Activated CD4-positive, CD25-positive, alpha-beta regulatory T cell (primary cell): ENCODE data around the gene LGALS3BP.

ENCODE experiments used
- DNase-seq, 4 experiments: peaks; one replicate each; lab custom pipeline; 2025; lab: John Stamatoyannopoulos, UW

LGALS3BP gene

DNA sequence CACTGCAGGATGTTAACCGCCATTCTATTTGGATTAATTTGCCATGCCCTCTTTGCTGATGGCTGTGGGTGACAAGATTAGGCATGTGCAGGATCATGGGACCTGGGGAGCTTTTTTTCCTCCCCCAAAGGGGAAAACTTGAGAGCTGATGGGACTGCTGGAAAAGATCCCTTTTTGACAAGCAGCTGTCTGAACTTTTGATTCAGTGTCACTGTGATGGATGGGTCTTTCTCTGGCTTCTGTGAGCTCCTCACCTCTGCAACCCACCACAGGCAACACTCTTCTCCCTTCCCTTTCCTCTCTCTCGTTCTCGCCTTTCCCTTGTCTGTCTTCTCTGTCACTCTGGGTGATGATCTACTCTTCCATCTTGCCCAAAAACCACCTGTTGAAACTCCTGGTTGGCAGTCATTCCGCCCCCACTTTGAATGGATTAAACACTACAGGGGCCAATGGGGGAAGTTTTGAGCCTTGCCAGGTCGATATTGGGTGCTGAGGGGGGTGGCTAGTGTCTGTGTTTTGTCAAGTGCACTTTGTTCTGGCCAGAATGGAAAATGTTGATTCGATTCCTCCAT is 32.9 kb upstream of the LGALS3BP start:
- no peak for DNase-seq

DNA sequence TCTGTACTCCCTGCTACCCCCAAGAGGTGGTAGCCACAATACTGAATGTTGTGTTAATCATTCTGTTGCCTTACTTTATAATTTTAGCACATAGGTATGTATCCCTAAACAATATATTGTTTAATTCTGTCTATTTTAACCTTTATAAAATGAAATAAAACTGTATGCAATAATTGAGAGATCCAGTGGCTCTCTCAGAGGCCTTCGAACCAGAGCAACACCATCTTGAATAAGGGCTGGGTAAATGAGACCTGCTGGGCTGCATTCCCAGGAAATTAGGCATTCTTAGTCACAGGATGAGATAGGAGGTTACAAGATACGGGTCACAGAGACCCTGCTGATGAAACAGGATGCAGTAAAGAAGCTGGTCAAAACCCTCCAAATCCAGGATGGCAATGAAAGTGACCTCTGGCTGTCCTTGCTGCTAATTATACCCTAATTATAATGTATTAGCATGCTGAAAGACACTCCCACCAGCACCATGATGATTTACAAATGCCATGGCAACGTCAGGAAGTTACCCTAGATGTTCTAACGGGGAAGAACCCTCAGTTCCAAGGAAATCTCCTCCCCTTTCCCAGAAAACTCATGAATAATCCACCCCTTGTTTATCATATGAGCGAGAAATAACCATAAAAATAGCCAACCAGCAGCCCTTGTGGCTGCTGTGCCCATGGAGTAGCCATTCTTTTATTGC is 31.9 kb upstream of the LGALS3BP start:
- DNase-seq: no peak

DNA sequence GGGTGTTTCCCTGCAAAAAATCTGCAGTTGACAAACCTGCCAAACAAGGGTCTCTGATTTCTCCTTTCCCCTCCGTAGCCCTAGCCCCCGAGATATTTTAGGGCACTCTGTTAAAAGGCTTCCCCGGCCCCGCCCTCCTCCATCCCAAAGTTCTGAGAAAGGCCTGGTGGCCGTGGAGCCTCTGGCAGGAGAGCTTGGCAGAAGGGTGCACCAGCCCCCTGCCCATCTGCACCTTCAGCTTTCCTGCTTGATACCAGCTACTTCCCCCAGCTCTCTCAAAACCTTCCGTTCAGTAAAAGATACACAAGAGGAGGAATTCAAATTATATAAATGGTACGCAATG is 30.6 kb upstream of the LGALS3BP start:
- DNase-seq: no peak

DNA sequence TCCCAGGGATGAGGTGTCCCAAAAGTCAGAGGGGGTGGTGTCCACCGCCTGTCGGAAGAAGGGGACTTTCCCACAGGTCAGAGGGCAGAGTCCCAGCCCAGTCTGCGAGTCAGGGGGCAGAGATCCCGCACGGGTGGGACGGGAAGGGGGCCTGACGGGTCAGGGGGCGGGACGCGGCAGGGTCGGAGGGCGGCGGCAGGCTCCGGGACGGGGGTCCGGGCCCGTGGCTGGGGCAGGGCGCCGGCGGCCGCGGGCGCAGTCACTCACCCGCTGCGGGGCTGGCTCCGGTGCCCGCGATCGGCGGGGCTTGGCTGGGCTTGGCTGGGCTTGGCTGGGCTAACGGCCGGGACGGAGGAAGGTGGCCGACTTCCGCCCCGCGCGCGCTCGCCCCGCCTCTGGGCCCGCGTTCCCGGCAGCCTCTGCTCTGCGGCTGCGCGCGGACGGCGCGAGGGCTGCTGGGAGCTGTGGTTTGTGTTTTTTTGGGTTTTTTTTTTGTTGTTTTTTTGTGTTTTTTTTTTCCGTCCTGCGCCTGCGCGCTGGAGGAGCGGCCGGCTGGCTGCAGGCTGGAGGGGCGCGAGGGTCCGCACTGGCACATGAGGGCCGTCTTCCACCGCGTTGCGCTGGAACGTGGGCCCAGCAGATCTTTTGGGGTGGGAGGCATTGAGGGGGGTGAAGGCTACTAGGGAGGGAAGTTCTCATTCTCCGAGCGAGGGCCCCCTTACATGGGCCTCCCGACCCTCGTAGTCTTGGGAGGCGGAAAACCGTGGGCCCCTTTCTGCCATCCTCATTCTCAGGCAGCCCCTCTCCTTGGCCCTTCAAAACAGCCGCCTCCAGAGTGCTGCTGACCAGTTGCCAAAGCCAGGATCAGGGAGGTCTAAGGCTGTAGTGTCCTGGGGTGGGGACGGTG is 29.9 kb upstream of the LGALS3BP start, which contains the start of gene CANT1:
TSS of gene CANT1 (minus strand) at position 368 of the 907 bp plus-strand sequence. CDS start 12,142 bp downstream, outside the sequence.
- peak; percentile 65 to 80 (median 74) for DNase-seq

DNA sequence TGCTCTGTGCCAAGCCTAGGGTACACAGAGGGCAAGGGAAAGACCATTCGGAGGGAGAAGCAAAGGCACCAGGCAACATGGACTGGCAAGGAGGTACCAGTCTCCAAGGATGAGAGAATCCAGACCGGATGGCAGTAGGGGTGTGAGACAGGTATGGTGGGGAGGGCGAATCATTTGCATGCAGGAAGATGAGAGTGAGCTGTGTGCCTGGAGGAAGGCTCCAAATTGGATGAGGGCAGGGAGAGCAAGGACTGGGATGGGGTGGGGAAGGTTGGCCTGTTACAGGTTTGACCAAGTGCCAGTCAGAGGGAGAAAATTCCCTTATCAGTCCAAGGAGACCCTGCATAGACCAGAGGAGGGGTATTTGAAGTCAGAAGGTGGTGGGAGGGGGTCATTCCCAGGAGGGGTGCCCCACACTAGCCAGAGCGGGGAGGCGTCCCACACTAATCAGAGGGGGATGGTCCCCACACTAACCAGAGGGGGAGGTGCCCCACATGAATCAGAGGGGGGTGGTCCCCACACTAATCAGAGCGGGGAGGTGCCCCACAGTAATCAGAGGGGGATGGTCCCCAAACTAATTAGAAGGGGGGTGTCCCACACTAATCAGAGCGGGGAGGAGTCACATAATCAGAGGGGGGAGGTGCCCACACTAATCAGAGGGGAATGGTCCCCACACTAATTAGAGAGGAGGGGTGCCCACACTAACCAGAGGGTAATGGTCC is 29.1 kb upstream of the LGALS3BP start:
- DNase-seq: no peak

DNA sequence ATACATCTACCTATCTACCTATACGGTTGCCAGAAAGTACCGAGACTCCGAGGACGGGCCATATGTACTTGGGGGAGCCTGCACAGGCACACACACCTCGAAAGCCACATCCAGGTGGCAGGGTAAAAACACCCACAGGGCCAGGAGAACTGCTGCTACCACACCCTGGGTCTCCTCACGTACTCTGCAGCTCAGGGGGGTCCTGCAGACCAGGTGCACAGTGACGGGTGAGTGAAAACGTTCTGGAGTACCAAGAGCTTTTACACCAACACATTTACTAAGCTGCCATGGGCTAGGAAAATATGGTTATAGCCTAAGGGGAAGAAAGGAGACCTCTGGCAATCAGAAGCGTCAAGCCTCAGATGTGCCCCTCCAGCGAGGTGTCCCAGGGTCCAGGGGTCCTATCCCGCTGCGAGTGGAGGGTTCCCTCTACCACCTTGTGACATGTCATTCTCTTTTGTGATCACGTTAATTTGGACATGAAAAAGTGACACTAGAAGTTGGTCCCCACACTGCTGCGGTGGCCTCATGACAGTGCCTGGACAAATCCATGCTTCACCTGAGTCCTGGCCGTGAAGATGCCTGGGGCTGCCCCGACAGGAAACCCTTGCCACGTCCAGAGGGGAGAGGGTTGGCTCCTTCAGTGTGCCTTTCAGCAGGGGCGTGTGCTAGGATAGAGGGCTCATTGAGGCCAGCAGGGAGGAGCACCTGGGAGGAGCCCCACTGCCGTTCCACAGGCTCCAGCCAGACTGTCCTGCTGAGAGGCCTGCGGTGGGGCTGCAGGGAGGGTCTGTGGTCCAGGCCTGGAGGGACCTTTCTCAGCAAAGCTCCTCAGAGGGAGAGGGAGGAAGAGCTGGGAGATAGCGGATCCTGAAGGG is 28.0 kb upstream of the LGALS3BP start:
- DNase-seq: no peak

DNA sequence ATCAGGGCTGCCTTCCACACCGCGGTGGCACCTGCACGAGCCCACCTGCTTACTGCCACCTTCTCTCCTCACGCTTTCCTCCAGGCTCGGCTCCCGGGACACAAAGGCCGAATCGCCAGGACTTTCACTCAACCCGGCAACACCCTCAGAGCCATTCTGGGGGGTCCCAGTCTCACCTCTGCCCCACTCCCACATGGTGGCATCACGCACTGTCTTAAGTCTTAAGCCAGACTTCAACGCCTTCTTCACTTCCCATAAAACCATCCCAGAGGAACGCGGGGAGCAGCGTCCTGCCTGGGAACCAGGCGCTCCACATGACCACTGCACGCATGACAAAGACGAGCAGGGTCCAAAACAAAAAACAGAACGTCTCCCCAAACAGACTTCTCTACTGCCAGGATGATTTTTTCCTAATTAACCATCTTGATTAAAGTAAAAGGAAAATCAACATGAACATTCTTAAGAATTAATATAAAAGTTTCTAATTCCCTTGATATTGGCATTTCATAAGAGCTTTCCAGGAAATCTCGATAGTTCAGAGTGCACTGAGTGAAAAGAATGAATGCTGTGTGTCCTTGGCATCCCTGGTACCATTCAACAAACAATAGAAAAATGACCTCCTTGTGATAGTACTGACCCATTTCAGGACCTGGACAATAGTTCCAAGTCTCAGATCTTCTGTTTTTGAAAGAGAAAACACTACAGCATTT is 27.2 kb upstream of the LGALS3BP start:
- no peak for DNase-seq

DNA sequence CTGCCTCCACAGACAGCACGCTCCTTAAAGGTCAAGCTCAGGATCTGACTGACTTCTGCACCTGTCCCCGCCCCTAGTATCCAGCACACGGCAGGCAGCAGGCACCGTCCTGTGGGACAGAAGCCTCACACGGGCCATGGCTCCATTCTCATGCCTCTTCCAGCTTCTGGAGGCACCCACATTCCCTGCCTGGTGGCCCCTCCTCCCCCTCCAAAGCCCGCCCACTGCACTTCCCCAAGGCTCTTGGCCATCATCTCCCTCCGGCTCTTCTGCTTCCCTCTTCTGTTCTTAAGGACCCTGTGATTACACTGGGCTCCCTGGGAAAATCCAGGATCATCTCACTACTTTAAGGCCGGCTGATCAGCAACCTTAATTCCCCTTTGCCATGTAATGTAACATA is 26.3 kb upstream of the LGALS3BP start:
- no peak for DNase-seq

DNA sequence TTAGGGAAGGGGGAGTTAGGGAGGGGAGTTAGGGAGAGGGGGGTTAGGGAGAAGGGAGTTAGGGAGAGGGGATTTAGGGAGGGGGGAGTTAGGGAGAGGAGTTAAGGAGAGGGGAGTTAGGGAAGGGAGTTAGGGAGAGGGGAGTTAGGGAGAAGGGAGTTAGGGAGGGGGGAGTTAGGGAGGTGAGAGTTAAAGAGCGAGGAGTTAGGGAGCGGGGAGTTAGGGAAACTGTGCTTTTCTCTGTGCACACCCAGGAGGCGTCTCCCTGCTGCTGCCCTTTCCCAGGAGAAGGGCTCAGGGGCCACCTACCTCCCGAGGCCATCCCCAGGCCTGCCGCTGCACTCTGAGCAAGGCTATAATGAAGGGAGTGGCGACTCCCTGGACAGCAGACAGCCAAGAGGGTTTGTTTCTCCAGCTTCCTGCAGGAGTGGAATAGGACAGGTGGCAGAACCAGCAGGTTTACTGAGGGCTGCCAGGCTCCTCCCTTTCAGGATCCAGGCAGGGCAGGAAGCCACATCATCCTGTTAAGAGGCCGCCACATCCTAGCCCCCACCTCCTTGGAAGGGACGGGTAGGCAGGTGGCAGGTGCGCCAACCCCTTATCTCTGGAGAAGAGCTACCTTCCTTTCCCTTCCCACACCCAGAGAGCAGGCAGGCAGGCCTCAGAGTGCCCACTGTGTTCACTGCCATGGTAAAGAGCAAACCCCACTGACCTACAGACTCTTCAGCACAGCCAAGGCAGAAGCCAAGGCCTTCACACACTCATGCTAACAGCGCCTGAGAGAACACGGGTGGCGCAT is 25.5 kb upstream of the LGALS3BP start:
- DNase-seq: no peak

DNA sequence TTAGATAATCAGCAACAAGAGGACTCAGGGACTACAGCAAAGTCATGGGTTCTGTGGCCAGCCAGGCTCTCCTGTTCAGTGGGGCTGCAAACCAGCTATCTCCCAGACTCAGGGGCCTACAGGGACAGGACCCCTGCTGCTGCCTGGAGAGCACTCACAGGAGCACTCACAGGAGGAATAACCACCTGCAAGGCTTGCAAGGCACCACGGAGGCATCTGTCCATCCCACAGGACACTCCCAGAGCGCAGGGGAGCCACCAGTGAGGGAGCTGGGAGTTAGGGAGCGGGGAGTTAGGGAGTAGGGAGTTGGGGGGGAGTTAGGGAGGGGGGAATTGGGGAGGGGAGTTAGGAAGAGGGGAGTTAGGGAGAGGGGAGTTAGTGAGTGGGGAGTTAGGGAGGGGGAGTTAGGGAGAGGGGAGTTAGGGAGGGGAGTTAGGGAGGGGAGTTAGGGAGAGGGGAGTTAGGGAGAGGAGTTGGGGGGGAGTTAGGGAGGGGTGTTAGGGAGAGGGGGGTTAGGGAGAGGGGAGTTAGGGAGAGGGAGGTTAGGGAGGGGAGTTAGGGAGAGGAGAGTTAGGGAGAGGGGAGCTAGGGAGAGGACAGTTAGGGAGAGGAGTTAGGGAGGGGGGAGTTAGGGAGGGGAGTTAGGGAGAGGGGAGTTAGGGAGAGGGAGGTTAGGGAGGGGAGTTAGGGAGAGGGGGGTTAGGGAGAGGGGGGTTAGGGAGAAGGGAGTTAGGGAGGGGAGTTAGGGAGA is 24.1 kb upstream of the LGALS3BP start:
- DNase-seq: no peak

DNA sequence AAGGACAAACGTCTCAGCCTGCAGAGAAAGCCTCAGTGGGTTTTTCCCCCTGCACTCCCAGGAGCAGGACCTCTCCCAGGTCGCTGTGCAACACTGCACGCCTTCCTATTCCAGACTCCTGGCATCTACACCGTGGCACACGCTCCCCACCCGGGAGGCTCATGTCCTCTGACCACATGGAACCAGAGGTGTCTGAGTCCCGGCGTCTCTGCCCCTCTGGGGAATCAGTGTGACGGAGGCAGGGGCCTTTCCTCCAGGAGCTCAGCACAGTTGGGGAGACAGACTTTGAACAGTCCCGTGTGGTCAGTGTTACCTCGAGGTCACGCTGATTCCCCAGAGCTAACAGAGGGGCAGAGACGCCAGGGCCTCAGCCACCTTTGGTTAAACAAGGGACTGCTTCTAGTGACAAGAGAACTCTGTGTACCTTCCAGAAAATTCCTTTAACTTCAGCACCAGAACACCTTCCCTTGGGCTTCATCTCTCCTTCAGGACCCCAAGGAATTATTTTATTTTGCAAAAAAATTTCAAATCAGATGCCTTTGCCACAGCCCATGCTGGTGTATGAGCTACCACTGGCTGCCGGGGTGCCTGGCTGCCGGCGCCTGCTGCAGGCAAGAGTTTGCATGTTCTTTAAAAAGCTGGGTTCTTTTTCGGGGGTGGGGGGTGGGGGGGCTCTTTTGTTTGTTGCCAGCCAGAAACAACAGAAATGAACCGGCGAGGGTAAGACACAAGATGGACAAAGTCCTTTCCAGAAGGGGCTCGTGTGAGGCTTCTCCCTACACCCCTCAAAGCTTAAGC is 23.3 kb upstream of the LGALS3BP start:
- no peak for DNase-seq

DNA sequence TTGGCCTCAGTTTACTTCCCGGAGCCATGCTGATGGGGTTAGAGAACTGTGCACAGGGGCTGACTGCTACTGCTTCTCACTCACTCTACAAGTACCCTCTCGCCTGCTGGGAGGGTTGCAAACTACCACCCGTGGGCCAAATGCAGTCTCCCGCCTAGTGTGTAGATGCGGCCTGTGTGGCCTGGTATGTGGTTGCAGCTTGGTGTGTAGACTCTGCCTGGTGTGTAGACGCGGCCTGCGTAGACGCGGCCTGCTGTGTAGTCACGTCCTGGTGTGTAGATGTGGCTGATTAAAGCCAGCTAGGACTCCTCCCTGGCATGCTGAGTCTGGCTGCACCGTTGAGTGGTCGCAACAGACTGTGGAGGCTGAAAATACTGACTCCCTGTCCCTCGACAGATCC is 22.6 kb upstream of the LGALS3BP start:
- DNase-seq: no peak

DNA sequence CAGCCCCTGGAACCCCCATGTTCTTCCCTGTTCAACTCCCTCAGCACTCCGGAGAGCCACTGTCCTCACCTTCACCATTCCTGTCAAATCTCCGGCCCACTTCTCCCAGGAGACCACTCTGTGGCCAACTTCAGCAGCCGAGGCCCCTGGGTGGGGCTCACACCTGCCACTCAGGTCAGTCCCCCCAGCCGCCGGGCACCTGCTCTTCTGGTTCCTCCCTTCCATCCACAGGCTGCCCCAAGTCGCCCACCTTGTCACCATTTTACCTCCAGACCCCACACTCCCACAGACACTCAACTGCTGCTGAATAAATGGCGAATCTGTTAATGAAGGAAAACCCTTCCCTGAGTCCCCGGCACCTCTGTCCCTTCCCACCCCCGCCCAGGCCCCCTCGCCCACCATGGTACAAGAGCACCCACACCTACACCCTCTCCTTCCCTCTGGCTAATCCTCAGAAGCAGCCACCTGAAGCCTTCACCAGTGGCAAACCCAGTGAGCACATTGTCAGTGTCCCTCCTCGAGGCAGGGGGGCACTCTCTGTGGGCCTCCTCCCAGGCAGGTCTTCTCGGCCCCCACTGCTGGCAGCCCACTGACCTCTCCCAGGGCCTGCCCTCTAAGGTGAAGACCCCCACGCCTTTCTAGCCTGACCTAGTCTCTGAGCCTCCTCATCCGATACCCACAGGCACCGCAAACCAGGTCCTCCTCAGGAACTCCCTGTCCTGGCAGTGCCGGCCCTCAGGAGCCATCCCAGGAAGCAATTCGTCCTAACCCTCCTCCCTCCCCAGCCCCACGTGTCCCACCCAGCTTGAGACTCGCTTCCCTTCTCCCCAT is 21.7 kb upstream of the LGALS3BP start:
- no peak for DNase-seq

DNA sequence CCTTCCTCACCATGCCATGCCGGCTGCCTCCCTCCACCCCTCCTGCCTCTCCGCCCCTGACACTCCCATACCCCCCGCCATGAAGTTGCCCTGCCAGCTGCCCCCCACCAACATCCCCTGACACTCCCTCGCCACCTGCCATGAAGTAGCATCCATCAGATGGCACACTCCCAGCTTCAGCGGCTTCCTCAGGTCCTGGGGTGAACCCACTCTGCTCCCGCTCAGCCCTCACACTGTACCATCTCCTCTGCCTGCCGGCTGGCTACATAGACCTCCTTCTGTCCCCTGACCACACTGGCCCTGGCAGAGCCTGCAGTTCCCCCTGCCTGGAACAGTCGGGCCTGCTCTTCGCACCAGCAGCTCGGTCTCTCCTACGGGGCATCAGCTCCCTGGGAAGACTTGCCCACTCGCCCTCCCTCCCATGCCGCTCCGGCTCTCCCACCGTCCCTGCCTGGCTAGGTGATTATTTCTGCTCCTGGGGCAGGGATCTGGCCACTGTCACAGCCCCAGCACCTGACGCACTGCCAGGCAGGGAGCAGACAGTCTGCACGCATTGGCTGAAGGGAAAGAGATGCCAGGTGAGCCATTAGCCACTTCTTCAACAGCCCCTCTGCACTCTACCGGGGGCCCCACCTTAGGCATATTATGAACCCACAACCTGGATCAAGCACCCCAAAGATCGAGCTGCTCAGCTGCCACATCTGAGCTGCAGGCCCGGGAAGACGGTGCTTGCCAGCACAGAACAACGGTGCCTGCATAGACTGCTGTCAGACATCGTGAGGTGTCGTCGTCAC is 20.9 kb upstream of the LGALS3BP start:
- DNase-seq: no peak

DNA sequence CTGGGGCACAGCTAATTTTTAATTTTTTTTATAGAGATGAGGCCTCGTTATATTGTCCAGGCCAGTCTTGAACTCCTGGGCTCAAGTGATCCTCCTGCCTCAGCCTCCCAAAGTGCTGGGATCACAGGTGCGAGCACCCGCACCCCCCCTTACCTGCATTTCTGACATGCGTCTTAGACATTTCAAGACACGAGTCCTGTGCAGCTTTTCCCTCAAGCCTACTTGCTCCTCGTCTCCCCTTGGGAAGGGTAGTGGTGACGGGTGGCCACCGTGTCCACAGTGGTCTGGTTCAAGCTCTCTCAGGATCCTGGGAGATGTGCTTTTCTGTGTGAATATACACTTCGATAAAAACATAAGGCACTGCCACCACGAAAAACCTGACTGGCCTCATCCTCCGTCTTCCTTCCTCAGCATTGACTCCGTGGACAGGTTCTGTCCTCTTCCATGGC is 20.2 kb upstream of the LGALS3BP start:
- DNase-seq: no peak

DNA sequence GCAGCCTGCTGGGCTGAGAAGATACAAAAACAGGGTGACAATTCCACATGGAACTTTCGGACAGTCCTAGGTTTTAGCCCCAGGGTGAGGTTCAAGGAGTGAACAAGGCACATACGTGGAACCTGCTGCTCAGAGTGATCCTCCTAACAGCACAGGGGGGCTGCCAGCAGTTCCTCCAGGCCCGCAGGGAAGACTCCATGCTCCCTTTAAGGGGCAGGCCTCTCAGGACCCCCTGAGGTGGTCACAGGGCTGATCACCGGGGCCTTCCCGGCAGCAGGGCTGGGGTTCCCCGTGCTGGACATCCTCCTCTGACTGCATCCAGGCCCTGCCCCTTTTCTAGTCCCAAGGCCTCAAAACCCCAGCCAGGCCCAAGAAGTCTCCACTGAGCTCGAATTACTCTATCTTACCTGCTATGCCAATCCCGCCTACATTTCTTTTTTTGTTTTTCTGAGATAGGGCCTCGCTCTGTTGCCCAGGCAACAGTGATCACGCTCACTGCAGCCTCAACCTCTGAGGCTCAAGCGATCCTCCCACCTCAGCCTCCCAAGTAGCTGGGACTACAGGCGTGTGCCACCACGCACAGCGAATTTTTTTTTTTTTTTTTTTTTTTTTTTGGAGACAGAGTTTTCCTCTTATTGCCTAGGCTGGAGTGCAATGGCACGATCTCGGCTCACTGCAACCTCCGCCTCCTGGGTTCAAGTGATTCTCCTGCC is 19.5 kb upstream of the LGALS3BP start:
- DNase-seq: no peak
